GM19025 (cell line): Measurements from ENCODE around the gene CBLB.

Experiments used
- ATAC-seq: cut with Tn5 transposase; IDR thresholded peaks from one replicate; pipeline ENCODE4 v1.9.1; 2021; ENCODE audit warnings: mild to moderate bottlenecking, low read depth, moderate library complexity; ENCODE audit not compliant: unreplicated experiment

The CBLB gene

DNA sequence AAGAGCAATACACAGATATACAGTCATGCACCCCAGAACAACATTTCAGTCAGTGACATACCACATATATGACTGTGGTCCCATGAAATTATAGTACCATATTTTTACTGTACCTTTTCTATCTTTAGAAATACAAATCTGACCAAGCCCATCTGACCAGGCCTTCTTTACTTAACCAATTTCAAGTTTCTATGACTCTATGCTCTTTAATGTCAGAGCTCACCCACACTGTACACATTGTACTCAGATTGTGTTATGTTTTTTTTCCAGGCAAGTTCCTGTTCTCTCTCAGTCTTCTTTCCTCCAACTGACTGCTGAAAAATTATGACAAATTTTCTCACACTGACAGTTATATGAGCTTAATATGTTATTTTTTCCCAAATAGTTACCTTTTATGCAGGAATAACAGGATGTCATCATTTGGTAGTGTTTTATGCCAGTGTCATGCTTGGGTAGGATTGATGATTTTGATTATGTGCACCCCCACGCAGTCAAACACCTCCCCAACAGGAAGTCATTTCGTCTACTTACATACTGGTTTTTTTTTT, 8.0 kb upstream of the CBLB start:
- ATAC-seq: no peak

DNA sequence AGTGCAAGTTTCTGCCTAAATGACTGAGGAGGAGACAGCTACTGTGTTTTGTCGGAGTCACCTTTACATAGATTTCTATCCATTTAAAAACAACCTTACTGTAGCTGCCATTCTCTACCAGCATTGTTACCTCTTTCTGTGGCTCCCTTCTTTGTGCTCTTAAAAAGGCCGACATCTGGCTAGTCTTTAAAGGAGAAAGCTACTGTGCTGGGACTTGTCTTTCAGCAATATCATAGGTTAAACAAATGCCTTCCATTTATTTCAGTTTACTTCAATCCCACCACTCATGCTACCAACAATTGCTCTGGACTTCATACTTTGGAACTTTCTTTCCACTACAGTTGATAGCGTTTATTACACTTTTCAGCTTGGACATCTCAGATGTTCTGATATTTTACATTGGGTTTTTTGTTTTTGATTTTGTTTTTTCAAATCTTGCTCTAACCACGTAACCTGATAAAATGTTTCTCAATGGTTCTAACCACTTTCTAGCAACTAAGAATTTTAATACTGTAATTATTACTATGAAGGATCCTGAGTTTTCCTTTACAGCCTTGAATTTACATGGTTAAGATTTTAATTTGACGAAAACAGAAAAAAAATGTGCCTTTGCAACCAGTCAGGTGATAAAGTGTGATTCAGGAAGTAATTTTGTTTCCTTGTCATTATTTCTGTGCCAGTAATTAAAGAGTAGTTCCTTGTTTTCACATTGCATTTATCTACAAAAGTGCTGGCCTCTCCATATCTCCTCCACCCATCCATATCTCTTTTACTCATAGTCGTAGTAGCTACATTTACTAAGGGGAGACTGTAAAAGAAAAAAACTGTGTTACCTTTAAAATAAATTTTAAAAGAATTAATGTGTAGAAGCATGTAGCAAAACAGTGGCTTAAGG, 1.3 kb upstream of the CBLB start:
- no peak for ATAC-seq

- no peak for ATAC-seq
Observed at GRCh38 chr3:105869531-105869833, 670 bp upstream of the CBLB start.

- ATAC-seq: peak; percentile 2
Observed at GRCh38 chr3:105868431-105868741, 426 bp downstream of the CBLB start.

DNA sequence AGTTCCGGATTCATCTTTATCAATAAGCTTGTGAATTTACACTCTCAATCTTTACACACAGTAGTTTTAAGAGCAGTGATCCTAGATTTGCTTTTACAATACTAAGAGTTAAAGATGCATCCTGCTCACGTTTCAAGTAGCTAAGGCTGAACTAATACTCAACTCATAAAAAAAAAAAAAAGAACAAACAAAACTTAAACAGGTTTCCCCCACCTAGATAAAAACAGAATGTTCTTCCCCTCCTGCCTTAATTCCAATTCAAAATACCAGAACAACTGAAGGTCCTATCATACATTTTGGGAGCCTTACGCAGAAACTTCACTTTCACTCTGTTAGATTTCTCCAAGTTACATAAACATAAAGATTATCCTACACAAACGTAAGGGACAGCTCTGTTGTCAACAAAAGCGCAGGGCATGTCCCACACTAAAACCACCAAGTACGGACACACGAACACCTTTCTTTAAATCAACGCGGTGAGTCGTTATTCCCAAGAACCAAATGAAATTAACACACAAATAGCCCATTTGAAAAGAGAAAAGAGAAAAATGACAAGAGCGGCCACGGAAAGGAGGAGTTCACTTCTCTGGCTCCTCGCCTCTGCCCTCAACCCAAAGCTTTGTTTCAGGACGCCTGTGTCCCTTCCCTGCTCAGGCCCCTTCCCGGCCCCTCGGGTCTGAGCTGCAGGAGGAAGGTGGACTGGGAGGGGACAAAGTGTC, 941 bp downstream of the CBLB start:
- no peak for ATAC-seq

GRCh38 chr3:105866656-105867653, 1.9 kb downstream of the CBLB start:
- peak; percentile 23 for ATAC-seq

DNA sequence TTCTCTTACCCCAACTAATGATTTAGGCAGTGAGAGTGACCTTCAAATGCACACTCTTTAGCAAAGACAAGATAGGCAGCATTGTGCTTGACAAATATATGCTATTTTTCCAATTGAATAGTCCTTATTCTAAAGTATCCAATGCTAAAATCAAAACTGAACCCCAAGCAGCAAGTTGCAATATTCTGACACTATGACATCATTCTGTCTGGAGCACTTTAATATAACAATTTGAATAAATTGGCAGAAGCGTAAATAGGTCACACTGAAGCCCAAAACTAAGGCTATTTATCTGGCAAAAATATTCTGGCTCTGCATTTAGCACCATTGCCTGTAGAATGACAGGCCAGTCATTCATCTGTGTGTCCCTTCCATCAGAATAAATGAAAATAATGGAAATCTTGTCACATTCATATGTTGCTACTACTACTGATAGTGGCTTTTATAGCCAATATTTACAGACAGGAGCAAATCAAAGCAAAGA, 2.9 kb downstream of the CBLB start:
- no peak for ATAC-seq

DNA sequence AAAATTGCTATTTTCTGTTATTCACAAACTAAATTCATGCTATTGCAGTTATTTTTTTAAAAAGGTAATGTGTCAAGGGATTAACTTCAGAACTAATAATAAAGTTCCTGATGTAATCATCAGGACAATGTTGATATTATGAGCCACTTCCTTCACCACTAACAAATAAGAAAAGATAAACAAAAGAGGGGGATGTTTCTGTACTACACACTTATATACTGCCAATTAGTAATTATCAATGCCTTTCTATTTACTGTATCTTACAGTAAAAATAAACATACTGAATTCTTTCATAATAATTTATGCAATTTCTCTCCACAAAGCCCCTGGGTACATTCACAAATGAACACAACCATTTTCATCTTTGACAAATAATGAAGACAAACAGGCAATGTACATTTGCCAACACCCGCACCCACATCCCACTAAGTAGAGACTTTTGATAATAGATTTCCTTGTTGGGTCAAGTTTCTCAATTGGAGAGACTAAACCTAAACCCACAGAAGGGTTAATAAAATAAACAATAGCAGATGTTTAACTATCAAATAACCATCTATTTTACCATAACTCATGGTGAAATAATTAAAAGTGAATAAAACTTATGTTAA, 3.7 kb downstream of the CBLB start:
- no peak for ATAC-seq

DNA sequence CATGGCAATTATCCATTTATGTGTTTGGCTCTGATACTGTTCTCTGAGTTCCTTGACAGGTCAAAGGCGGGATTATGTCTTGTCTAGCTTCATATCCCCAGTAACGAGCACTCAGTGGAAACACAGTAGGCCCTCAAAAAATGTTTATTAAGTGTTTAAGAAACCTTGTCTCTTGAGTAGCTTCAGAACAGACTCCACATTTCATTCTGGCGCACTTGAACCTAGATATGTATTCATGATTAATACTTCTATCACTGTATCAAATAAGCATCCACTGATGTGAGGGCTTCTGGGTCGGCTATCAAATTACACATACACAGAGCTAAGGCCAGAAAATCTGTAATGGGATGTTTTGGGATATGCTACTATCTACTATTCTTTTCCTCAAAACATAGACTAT, 4.6 kb downstream of the CBLB start:
- no peak for ATAC-seq

GRCh38 chr3:105863608-105864007, 5.2 kb downstream of the CBLB start:
- no peak for ATAC-seq

DNA sequence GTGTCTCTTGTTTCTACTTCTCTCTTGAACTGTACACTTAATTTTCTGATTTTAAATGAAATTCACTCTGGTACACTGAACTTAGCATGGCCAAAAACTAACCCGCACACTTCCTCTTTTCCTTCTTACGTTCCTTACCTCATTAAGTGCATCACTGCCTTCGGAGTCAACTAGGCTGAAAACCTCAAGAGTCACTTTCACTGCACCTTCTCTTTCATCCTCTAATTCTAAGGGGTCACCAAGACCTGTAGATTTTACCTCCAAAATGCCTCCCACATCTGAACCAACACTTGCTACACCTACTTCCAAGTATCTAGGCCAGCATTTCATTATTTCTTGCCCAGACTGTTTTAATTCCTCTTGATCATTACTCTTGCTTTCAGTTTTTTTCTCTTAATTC, 6.6 kb downstream of the CBLB start:
- ATAC-seq: no peak

DNA sequence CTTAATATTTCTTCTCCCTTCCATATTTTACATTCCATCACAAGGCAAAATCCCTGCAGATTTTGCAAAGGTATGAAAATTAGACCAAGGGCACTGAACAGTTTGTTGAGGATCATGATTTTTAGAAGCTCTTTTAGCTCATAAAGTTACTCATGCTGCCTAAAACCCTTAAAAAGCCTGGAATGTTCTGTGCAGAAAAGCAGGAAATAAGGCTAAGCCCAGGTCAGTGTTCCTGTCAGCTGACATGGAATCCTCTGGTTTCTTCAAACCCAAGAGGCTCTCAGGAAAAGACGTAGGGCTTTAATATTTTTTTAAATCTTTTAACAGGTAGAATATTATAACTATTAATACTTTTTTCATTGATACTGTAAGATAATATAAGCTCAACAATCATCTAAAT, 8.2 kb downstream of the CBLB start:
- no peak for ATAC-seq

- no peak for ATAC-seq
Observed at GRCh38 chr3:105858017-105858416, 10.8 kb downstream of the CBLB start.

- no peak for ATAC-seq
Observed at GRCh38 chr3:105857601-105858000, 11.2 kb downstream of the CBLB start.

GRCh38 chr3:105856605-105857004, 12.2 kb downstream of the CBLB start:
- ATAC-seq: no peak

DNA sequence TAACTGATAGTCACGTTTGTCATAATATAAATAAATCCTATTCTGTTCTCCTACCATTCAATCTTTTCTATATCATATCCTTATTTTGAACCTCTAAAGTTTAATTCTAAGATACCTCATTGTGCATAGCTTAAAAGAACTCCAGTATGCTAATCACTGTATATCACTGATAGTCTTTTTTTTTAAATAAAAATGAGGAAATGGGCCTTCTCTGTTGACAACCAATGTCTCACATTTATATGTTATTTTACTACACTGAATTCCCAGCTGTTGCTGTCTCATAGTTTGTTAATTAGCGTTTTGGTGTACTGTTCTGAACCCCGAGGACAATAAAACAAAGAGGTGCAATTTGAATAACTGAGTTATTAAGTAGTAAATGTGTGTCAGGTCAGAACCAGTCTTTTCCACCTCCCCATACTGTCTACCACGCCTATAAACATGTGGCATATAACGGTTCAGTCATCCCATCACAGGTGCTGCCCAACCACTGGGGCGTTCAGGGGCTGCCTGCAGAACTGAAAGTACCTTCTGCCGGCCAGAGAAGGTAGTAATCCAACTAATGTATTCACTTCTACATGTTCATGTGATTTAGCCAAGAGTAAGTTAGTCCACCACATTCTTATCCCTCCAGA, 14.9 kb downstream of the CBLB start:
- ATAC-seq: peak; percentile 97

GRCh38 chr3:105851582-105851981, 17.2 kb downstream of the CBLB start:
- no peak for ATAC-seq

DNA sequence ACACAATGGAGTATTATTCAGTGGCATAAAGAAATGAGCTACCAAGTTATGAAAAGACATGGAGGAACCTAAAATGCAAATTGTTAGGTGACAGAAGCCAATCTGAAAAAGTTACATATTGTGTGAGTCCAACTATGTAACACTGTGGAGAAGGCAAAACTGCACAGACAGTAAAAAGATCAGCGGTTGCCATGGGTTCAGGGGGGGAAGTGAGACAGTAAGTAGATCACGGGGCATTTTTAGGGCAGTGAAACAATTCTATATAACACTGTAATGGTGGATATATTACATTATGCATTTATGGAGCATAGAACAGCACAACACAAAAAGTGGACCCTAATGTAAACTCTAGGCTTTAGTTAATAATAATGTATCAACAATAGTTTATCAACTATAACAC, 17.6 kb downstream of the CBLB start:
- no peak for ATAC-seq

GRCh38 chr3:105850593-105850992, 18.2 kb downstream of the CBLB start:
- no peak for ATAC-seq

GRCh38 chr3:105848821-105849220, 20.0 kb downstream of the CBLB start:
- no peak for ATAC-seq
